ENCODE results near the gene VPS52.
A peak's percentile ranks its signal among the peaks of the same experiment; 100 is the strongest.

The VPS52 gene

DNA sequence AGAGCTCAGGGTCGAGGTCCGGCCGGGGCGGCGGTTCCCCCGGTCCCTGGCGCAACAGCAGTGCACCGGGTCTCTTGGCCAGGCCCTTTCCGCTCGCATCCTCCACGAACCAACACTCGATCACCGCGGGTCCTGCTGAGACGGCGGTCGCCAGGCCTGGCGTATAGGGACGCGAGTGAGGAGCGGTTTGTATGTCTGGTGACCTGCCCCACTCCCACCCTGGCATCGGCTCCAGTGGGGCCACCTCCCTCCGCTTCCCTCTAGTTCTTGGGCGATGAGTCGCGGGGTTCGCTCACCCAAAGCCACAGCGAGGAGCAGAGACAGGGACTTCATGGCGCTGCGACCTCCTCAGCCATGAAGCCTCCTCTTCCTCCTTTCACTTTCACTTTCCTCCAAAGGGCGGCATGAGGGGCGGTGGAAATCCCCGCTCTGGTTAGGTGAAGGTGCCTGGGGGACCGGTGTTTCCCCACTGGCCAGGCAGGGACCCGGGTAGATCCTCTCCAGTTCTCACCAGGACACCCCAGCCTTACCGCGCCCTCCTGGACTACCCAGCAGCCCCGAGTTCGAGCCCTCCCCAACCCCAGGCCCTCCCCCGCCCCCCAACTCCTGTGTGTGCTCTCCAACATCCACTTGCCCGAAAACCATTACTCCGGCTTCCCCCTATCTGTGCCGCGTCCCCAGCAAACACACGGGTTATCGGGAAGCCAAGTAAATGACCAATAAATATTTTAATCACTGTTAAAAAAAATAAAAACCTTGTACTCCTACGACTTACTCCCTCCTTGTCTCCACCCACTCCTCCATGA, 42.2 kb upstream of the VPS52 start, which contains the start of gene TAPBP:
TAPBP (minus strand) TSS at position 370 of the 806 bp plus-strand sequence; CDS start at position 333, 37 bp downstream.
- TF ChIP-seq, protein P1, sequence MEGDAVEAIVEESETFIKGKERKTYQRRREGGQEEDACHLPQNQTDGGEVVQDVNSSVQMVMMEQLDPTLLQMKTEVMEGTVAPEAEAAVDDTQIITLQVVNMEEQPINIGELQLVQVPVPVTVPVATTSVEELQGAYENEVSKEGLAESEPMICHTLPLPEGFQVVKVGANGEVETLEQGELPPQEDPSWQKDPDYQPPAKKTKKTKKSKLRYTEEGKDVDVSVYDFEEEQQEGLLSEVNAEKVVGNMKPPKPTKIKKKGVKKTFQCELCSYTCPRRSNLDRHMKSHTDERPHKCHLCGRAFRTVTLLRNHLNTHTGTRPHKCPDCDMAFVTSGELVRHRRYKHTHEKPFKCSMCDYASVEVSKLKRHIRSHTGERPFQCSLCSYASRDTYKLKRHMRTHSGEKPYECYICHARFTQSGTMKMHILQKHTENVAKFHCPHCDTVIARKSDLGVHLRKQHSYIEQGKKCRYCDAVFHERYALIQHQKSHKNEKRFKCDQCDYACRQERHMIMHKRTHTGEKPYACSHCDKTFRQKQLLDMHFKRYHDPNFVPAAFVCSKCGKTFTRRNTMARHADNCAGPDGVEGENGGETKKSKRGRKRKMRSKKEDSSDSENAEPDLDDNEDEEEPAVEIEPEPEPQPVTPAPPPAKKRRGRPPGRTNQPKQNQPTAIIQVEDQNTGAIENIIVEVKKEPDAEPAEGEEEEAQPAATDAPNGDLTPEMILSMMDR (conservative IDR thresholded peaks at IDR 0.05; ENCODE audit: control insufficient read depth, insufficient read depth, low read depth, low read length): no peak
- peak within 1 kb of the TSS; percentile 93 for H3K4me3 ChIP-seq (ENCODE audit: control insufficient read depth, low read depth, low read length)
- peak; percentile 50 for DNase-seq (ENCODE audit: low read depth)

DNA sequence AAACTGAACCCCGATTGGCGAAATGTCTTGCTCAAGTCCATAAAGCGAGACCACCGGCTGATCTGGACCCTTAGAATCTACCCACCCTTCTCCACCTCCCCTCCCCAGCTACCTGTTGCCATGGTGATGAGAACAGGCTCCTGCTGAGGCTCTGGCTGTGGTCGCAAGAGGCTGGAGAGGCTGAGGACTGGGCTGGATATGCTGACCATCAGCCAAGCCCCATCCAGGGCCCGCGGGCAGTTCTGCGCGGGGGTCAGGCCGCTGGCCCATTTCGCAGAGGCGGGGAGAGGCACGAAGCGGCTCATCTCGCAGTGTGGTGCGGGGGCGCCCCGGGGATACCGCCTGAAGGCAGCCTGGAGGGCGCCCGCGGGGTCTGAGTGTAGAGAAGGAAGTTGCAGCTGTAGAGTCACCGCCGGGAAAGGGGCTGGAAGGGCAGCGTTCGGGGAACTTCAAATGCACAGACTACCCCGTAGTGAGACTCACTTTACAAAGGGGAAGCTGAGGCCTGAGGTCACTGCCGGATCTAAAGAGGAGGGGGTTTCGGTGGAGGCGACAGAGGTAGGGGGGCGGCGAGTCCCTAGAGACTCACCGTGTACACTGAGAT, 41.5 kb upstream of the VPS52 start:
- TF ChIP-seq, protein P1 (conservative IDR thresholded peaks at IDR 0.05; ENCODE audit: control insufficient read depth, insufficient read depth, low read depth, low read length): no peak
- no peak for DNase-seq (ENCODE audit: low read depth)
- peak overlapping the region; percentile 93 for H3K4me3 ChIP-seq (ENCODE audit: control insufficient read depth, low read depth, low read length)

DNA sequence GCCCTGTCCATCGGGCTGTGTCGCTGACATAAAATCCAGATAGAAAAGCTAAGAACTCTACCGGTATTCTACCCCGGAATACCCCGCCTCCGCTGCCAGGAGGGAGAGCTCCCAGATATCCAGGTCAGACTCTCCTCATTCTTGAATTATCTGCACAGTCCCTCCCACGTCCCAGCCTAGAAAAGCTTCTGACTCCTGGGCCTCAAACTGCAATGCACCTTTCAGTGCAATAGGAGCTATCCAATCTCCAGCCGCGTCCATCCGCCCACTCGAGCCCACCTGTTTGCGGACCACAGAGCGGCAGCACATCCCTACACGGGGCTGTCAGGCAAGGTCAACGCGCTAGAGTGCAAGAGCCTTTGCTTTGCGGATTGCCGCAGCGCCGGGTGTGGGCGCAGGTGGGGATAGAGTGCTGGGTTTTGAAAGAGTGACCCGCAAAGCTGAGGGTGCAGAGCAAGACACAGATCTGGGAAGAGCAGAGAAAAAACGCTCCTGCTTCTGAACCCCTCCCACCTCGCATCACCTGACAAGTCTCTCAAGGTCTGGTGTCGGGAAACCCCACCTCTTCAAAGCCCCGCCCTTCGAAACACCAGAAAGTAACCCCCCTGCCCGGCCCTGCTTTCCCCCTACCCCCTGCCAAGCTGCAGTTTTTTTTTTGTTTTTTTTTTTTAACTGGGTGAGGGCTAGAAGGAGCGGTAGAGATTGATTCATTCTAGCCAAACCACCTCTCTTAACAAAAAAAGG, 40.9 kb upstream of the VPS52 start:
- TF ChIP-seq, protein P1 (conservative IDR thresholded peaks at IDR 0.05; ENCODE audit: control insufficient read depth, insufficient read depth, low read depth, low read length): no peak
- DNase-seq (ENCODE audit: low read depth): peak; percentile 76
- peak overlapping the region; percentile 93 for H3K4me3 ChIP-seq (ENCODE audit: control insufficient read depth, low read depth, low read length)

DNA sequence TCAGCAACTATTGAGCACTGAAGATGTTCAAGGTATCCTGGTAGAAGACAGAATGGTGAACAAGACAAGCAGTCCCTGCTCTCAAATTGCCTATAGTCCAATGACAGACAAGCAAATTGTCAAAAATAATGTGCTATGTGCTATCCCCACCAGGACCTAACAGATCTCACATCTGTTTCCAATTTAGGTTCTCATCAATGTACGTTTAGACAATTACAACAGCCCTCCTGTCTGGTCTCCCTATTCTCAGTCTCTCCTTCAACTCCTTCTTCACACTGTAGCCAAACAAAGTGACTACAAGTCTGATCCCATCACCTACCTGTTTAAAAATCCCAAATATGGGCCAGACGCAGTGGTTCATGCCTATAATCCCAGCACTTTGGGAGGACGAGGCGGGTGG, 34.7 kb upstream of the VPS52 start:
- no peak overlapping the region for H3K4me3 ChIP-seq (ENCODE audit: control insufficient read depth, low read depth, low read length)
- TF ChIP-seq, protein P1 (conservative IDR thresholded peaks at IDR 0.05; ENCODE audit: control insufficient read depth, insufficient read depth, low read depth, low read length): no peak
- DNase-seq (ENCODE audit: low read depth): no peak

DNA sequence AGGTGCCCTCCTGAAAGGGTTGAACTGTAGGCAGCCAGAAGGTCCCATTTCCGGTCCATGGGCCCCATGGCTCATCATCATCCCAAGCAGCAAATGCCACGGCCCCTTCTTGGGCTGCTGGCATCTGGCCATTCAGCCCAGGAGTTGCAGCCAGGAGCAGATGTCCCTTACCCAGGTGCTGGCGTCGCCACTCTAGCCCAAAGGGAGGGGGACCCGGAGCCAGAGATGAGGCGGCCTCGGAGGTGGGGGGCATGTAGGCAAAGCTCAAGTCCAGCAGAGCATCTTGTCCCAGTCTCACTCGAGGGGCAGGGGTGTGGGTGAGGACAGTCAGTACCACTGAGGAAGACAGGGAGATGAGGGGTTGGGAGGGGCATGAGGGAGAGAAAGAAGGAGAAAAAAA, 33.4 kb upstream of the VPS52 start:
- TF ChIP-seq, protein P1 (conservative IDR thresholded peaks at IDR 0.05; ENCODE audit: control insufficient read depth, insufficient read depth, low read depth, low read length): no peak
- H3K4me3 ChIP-seq (ENCODE audit: control insufficient read depth, low read depth, low read length): no peak overlapping the region
- no peak for DNase-seq (ENCODE audit: low read depth)

DNA sequence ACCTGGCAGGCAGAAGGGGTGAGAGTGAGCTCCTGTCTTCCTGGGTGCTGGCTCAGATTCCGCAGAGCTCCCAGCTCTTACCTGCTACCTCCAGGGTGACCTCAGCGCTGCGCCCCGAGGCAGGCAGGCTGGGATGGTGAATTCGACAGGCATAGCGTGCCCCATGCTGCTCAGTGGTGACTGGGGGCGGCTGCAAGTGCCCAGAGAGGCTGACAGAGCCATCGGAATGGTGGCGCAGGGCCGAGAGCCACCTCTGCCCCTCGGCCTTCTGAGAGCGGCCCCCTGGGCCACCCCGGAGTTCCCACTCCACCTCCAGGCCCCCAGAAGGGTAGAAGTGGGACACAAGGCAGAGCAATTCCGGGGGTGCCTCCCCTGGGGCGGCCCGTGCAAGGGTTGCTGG, 32.5 kb upstream of the VPS52 start:
- TF ChIP-seq, protein P1 (conservative IDR thresholded peaks at IDR 0.05; ENCODE audit: control insufficient read depth, insufficient read depth, low read depth, low read length): no peak
- no peak for DNase-seq (ENCODE audit: low read depth)
- no peak overlapping the region for H3K4me3 ChIP-seq (ENCODE audit: control insufficient read depth, low read depth, low read length)

Data from fibroblast of mammary gland (primary cell).